GM12878 (cell line): ENCODE data around the gene MYD88. TPM values are rescaled to one million over a fixed set of nuclear protein-coding genes. Genes with fewer than 3 reads are reported as not detected.
A peak's percentile ranks its signal among the peaks of the same experiment; 100 is the strongest.

ENCODE experiments used
- ATAC-seq: fragments of 200-7000 bp; cut with Tn5 transposase; 3 replicates; pipeline ENCODE4 v1.9.1; 2020; ENCODE audit warnings: mild to moderate bottlenecking, moderate library complexity
- BruUV-seq: library from RNA; stranded (reverse); fragments of 400-500 nt; replicated peaks from 2 replicates; lab custom pipeline; 2021; lab: Mats Ljungman, UMichigan
- CTCF ChIA-PET: fragments of 300-600 bp; sonication (Branson Sonifier 250); formaldehyde crosslinking; extraction: SDS; loops from one replicate; lab custom pipeline; 2021; ENCODE audit warnings: inconsistent platforms; lab: Yijun Ruan, JAX
- POLR2A ChIA-PET: fragments of 350-600 bp; formaldehyde crosslinking; extraction: SDS; loops from one replicate; lab custom pipeline; 2021; ENCODE audit warnings: inconsistent platforms; lab: Charles Lee
- RAD21 ChIA-PET: fragments of 300-600 bp; sonication (Branson Sonifier 250); formaldehyde crosslinking; loops from one replicate; lab custom pipeline; 2023; ENCODE audit warnings: antibody characterized with exemption; ENCODE audit not compliant: unreplicated experiment; lab: Charles Lee
- SMC1A ChIA-PET: fragments of 300-600 bp; sonication (Branson Sonifier 250); formaldehyde crosslinking; loops from one replicate; lab custom pipeline; 2023; ENCODE audit not compliant: unreplicated experiment, uncharacterized antibody; lab: Charles Lee
- DNase-seq: peaks from one replicate; pipeline ENCODE4 v3.0.0-alpha.2; 2011; ENCODE audit warnings: low read depth, low spot score
- FAIRE-seq: peaks from 3 replicates; lab custom pipeline; 2011; peaks lifted over from hg19 to GRCh38; lab: Jason Lieb, UNC
- H2AFZ ChIP-seq: 2 replicates; pipeline ENCODE4 v1.6.0; 2011; ENCODE audit warnings: low read depth, low read length, control low read depth; ENCODE audit not compliant: control insufficient read depth
- H3K27ac ChIP-seq: 2 replicates; pipeline ENCODE4 v1.5.1; 2011; ENCODE audit warnings: control low read depth; ENCODE audit not compliant: control insufficient read depth, insufficient read depth
- H3K27me3 ChIP-seq, 2 experiments: replicated peaks in 1 of 2; 2 replicates each; pipeline versions ENCODE4 v1.6.0 to v1.6.1; 2011; ENCODE audit warnings: low read length in 1 of 2; ENCODE audit not compliant: control insufficient read depth in 2 of 2, insufficient read depth in 2 of 2
- H3K36me3 ChIP-seq, 2 experiments: 2 replicates each; pipeline ENCODE4 v1.5.1; 2011; ENCODE audit warnings: low read length in 1 of 2; ENCODE audit not compliant: control insufficient read depth in 2 of 2, insufficient read depth in 2 of 2
- H3K4me1 ChIP-seq: 2 replicates; pipeline ENCODE4 v1.6.1; 2011; ENCODE audit warnings: mild to moderate bottlenecking, low read length, moderate library complexity, mixed read lengths; ENCODE audit not compliant: control insufficient read depth, insufficient read depth
- H3K4me2 ChIP-seq: 2 replicates; pipeline ENCODE4 v1.6.0; 2011; ENCODE audit warnings: control low read depth; ENCODE audit not compliant: control insufficient read depth, insufficient read depth
- H3K4me3 ChIP-seq: fragments of 200-600 bp; sonication (generic); 2 replicates; pipeline ENCODE4 v1.5.1; 2016
- H3K79me2 ChIP-seq: 2 replicates; pipeline ENCODE4 v1.6.0; 2011; ENCODE audit warnings: low read length; ENCODE audit not compliant: control insufficient read depth, insufficient read depth
- H3K9ac ChIP-seq: 2 replicates; pipeline ENCODE4 v1.8.0; 2011; ENCODE audit warnings: low read length, control low read depth, mixed read lengths; ENCODE audit not compliant: control insufficient read depth, insufficient read depth
- H3K9me3 ChIP-seq: replicated peaks from 3 replicates; pipeline ENCODE4 v1.5.1; 2011; ENCODE audit warnings: mild to moderate bottlenecking, low read length; ENCODE audit not compliant: control insufficient read depth, insufficient read depth
- H4K20me1 ChIP-seq: 2 replicates; pipeline ENCODE4 v1.6.0; 2011; ENCODE audit not compliant: control insufficient read depth, insufficient read depth
- HDAC6 ChIP-seq: fragments of 200-600 bp; sonication (generic); IDR thresholded peaks from one replicate; pipeline ENCODE4 v1.8.0; 2017; ENCODE audit warnings: antibody characterized with exemption; ENCODE audit not compliant: unreplicated experiment
- KAT2A ChIP-seq: conservative IDR thresholded peaks from 2 replicates; pipeline ENCODE4 v1.6.1; 2011; ENCODE audit warnings: low read depth, low read length; ENCODE audit not compliant: control insufficient read depth
- RUNX3 ChIP-seq: IDR thresholded peaks from 2 replicates; pipeline ENCODE4 v1.6.1; 2012; ENCODE audit warnings: low read length, inconsistent platforms
- SPI1 ChIP-seq: IDR thresholded peaks from 2 replicates; pipeline ENCODE4 v1.6.1; 2011; ENCODE audit warnings: low read depth, mild to moderate bottlenecking, low read length, moderate library complexity, borderline replicate concordance; ENCODE audit not compliant: insufficient read depth
- ZNF622 ChIP-seq: fragments of 450-650 bp; IDR thresholded peaks from 2 replicates; pipeline ENCODE4 v1.6.1; 2017; ENCODE audit warnings: mild to moderate bottlenecking, inconsistent platforms
- WGBS: methylation state at CpG from one replicate; pipeline ENCODE4 v1.1.6; 2016; ENCODE audit warnings: low lambda C conversion rate; ENCODE audit not compliant: insufficient replicate concordance, insufficient coverage; ENCODE audit errors: missing lambda C conversion rate; 5-methylcytosine and 5-hydroxymethylcytosine counted together
- in situ Hi-C: fragments of 300-500 bp; cut with MboI; formaldehyde crosslinking; loops from 9 replicates; pipeline ENCODE4 v1.14.3; 2018; ENCODE audit warnings: mixed read lengths
- intact Hi-C: fragments of 100-400 bp; cut with micrococcal nuclease; formaldehyde crosslinking; loops from one replicate; pipeline ENCODE4 v1.14.2; 2022; ENCODE audit not compliant: unreplicated experiment
- polyA plus RNA-seq, 11 experiments: library from polyadenylated mRNA; depleted of rRNA in 4 of 11; unstranded in 6 of 11; stranded (reverse) in 5 of 11; fragments of >200 nt; fragmentation: Nextera tagmentation in 4 of 11; fragmentation: Illumina TruSeq in 1 of 11; extraction: Ambion mirVana in 4 of 11; extraction: Trizol in 1 of 11; gene quantifications; 1 replicate in 1 of 11; 2 replicates in 10 of 11; pipeline versions ENCODE4 v1.2.1 to v1.2.3, GENCODE V29; 2011 to 2016; ENCODE audit warnings: inconsistent platforms in 2 of 11, missing spikeins in 2 of 11, low read depth in 1 of 11
- total RNA-seq, 4 experiments: library from RNA; depleted of rRNA in 3 of 4; stranded (reverse); fragments of >200 nt in 3 of 4; fragmentation: Illumina TruSeq in 1 of 4; extraction: Trizol in 1 of 4; gene quantifications; 2 replicates each; pipeline versions ENCODE4 v1.2.1 to v1.2.3, GENCODE V29; 2013 to 2021
- TF ChIP-seq, protein P1 (sequence below): fragments of 450-650 bp; IDR thresholded peaks from 2 replicates; pipeline ENCODE4 v1.6.1; 2016; ENCODE audit warnings: mild to moderate bottlenecking, moderate library complexity, borderline replicate concordance

The MYD88 gene
- total and polyA plus RNA-seq, 10 of the 15 experiments (the other 5 are each of a cell fraction or from before 2014, with no cell fraction given), result 5.5 to 84.8 (median 67.5) TPM

DNA sequence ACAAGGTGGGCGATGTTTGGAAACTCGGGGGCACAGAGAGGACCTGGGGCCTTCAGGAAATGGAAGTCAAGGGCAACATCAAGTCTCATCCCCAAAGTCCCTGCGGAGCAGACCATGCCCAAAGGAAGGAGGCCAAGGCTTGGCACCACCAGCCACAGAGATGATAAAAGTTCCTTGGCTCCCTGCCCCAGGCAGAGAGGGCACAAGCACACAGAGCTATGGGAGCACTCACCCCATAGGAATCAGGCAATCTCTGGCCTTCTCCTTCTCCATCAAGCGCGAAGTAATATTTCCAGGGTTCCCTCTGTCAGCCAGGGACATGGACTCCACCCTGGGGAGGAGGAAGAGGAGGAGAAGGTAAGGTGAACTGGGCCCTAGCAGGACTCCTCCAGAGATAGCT, 9.4 kb upstream of the MYD88 start (continued):
- TF ChIP-seq HDAC6, result no peak
- TF ChIP-seq KAT2A, result no peak
- no peak for TF ChIP-seq ZNF622
- TF ChIP-seq, protein P1, sequence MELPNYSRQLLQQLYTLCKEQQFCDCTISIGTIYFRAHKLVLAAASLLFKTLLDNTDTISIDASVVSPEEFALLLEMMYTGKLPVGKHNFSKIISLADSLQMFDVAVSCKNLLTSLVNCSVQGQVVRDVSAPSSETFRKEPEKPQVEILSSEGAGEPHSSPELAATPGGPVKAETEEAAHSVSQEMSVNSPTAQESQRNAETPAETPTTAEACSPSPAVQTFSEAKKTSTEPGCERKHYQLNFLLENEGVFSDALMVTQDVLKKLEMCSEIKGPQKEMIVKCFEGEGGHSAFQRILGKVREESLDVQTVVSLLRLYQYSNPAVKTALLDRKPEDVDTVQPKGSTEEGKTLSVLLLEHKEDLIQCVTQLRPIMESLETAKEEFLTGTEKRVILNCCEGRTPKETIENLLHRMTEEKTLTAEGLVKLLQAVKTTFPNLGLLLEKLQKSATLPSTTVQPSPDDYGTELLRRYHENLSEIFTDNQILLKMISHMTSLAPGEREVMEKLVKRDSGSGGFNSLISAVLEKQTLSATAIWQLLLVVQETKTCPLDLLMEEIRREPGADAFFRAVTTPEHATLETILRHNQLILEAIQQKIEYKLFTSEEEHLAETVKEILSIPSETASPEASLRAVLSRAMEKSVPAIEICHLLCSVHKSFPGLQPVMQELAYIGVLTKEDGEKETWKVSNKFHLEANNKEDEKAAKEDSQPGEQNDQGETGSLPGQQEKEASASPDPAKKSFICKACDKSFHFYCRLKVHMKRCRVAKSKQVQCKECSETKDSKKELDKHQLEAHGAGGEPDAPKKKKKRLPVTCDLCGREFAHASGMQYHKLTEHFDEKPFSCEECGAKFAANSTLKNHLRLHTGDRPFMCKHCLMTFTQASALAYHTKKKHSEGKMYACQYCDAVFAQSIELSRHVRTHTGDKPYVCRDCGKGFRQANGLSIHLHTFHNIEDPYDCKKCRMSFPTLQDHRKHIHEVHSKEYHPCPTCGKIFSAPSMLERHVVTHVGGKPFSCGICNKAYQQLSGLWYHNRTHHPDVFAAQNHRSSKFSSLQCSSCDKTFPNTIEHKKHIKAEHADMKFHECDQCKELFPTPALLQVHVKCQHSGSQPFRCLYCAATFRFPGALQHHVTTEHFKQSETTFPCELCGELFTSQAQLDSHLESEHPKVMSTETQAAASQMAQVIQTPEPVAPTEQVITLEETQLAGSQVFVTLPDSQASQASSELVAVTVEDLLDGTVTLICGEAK, result no peak
- TF ChIP-seq, all 136 proteins: peak for 0

DNA sequence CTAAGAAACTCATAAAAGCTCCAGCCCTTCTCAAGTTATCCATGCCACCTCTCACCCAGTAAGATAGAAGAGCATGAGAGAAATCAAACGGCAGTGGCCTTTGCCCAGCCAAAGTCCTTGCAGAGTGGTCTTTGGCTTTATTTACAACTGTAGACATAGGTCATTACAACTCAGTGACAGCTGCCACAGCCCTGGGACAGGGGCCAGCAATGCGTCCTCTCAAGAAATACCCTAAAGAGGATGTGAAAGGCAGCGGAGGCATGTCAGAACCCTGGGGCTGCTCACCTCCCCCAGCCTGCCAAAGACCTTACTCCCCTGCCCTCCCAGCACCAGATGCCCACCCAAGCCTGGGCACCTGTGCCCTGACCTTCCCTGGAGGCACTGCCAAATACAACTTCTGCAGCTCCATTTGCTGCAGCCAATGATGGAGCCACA, 7.8 kb upstream of the MYD88 start:
- ATAC-seq, result peak; percentile 77
- Histone ChIP-seq H3K27ac (peak overlapping the region; percentile 31; the same call in 1 of the 2 replicates), H3K79me2 (peaks cover 10% of the 10 kb centered on the region), H3K27me3 (no peaks in the 10 kb centered on the region), H3K9me3 (no peaks in the 10 kb centered on the region), H3K36me3 (peaks cover 21 to 47% of the 10 kb centered on the region in 2 experiments), H3K9ac (no peak overlapping the region), H3K4me2 (peak overlapping the region; percentile 23; the same call in 1 of the 2 replicates), H3K4me1 (peaks cover 18% of the 10 kb centered on the region), H3K4me3 (no peak overlapping the region), H4K20me1 (peaks cover 5% of the 10 kb centered on the region)
- CTCF ChIA-PET, result interaction anchor here (0.8 to 6.0 kb wide), 24 partner anchors 10 to 350 kb away, joined by 3 to 54 read pairs (median 6); partner anchors contain the start of genes OXSR1, SLC22A14 and XYLB
- no TSS peak for BruUV-seq
- FAIRE-seq, result no peak
- 97% methylated on average over 3 of the region's 3 CpGs for WGBS
- intact Hi-C loops, result no loop called here
- TF ChIP-seq SPI1, result peak; percentile 44; the same call in 1 of the 2 replicates
- no peak for TF ChIP-seq RUNX3
- TF ChIP-seq, all 136 proteins: peak for 1
- ChIA-PET RAD21 (interaction anchor here (1.8 to 2.5 kb wide), 3 partner anchors 27 to 151 kb away, joined by 3 to 10 read pairs (median 9); partner anchors contain the start of genes OXSR1 and SLC22A14), POLR2A (interaction anchor here (0.8 to 1.8 kb wide), 2 partner anchors 35 to 81 kb away, joined by 3 to 5 read pairs; partner anchors contain the start of gene OXSR1), SMC1A (interaction anchor here (0.6 to 4.4 kb wide), 15 partner anchors 10 to 350 kb away, joined by 3 to 18 read pairs (median 4); partner anchors contain the start of genes OXSR1 and SLC22A14)
- in situ Hi-C loops, result no loop called here
- H2AFZ ChIP-seq, result no peak overlapping the region
- DNase-seq, result no peak
